CD4-positive, alpha-beta T cell treated with Interferon alpha-2 for 1 hour (primary cell): ENCODE results near the gene FBXO7.
"Not testable (repeated sequence)": the region's sequence is repeated elsewhere in the genome, so short reads cannot be mapped to it uniquely, and the experiment has no call there.

Experiments used
- DNase-seq, 2 donors: peaks; one replicate each; pipeline ENCODE4 v3.0.0-alpha.2; 2020 to 2022

Gene FBXO7

GRCh38 chr22:32474635-32475467 is at the start of gene FBXO7:
Gene FBXO7, plus strand, starts transcription at chr22:32474811. Its CDS starts 192 bp downstream, at chr22:32475003.
- DNase-seq, result peak; percentile 84 to 88

- no peak for DNase-seq
Observed at GRCh38 chr22:32426881-32427280, 47.7 kb upstream of the FBXO7 start.

GRCh38 chr22:32430352-32430751 is 44.3 kb upstream of the FBXO7 start:
- no peak for DNase-seq

GRCh38 chr22:32444068-32444467 is 30.5 kb upstream of the FBXO7 start:
- no peak for DNase-seq

GRCh38 chr22:32446321-32446720 is 28.3 kb upstream of the FBXO7 start:
- DNase-seq, result no peak

- no peak for DNase-seq
Observed at GRCh38 chr22:32448980-32449379, 25.6 kb upstream of the FBXO7 start.

- no peak for DNase-seq
Observed at GRCh38 chr22:32457031-32457430, 17.6 kb upstream of the FBXO7 start.

GRCh38 chr22:32462452-32462851 is 12.2 kb upstream of the FBXO7 start:
- DNase-seq, result no peak

GRCh38 chr22:32465661-32466060 is 8.9 kb upstream of the FBXO7 start:
- no peak for DNase-seq

- no peak for DNase-seq
Observed at GRCh38 chr22:32466496-32466895, 8.1 kb upstream of the FBXO7 start.

GRCh38 chr22:32469799-32470212 is 4.8 kb upstream of the FBXO7 start:
- no peak for DNase-seq

GRCh38 chr22:32473388-32473952 is 1.1 kb upstream of the FBXO7 start:
- DNase-seq, result peak; percentile 46 to 80

- DNase-seq, result peak; percentile 9 to 36
Observed at GRCh38 chr22:32475468-32476010, 928 bp downstream of the FBXO7 start.

- peak in 1 of 2 donors; percentile 25 for DNase-seq
Observed at GRCh38 chr22:32476281-32477195, 1.9 kb downstream of the FBXO7 start.

- no peak for DNase-seq
Observed at GRCh38 chr22:32477596-32477995, 3.0 kb downstream of the FBXO7 start.

GRCh38 chr22:32478552-32478951 is 3.9 kb downstream of the FBXO7 start:
- not testable (repeated sequence) for DNase-seq

GRCh38 chr22:32478994-32479393 is 4.4 kb downstream of the FBXO7 start:
- DNase-seq, result no peak

- no peak for DNase-seq
Observed at GRCh38 chr22:32480238-32480637, 5.6 kb downstream of the FBXO7 start.

- DNase-seq, result no peak
Observed at GRCh38 chr22:32482708-32483107, 8.1 kb downstream of the FBXO7 start.

- no peak for DNase-seq
Observed at GRCh38 chr22:32486656-32487390, 12.2 kb downstream of the FBXO7 start.

- DNase-seq, result no peak
Observed at GRCh38 chr22:32487461-32487860, 12.8 kb downstream of the FBXO7 start.

- no peak for DNase-seq
Observed at GRCh38 chr22:32489377-32489776, 14.8 kb downstream of the FBXO7 start.
